Measurements from ENCODE around the gene MAN2B2.

MAN2B2 gene

DNA sequence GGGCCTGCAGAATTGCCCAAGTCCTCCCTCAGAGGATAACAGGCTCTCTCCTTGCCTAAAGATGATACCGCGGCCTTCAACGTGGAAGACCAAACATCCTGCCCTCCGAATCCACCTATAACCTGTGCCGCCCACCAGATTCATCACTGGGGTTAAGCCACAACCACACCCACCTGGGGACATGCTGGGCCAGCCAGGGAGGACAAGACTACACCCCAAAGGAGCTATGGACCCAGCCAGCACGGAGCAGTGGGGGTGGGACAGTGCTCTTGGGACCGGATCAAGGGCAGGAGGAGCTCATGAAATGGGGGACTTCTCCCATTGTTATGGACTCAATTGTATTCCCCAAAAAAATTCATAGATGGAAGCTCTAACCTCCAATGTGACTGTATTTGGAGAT is 6.8 kb upstream of the MAN2B2 start:
- no peak for DNase-seq

DNA sequence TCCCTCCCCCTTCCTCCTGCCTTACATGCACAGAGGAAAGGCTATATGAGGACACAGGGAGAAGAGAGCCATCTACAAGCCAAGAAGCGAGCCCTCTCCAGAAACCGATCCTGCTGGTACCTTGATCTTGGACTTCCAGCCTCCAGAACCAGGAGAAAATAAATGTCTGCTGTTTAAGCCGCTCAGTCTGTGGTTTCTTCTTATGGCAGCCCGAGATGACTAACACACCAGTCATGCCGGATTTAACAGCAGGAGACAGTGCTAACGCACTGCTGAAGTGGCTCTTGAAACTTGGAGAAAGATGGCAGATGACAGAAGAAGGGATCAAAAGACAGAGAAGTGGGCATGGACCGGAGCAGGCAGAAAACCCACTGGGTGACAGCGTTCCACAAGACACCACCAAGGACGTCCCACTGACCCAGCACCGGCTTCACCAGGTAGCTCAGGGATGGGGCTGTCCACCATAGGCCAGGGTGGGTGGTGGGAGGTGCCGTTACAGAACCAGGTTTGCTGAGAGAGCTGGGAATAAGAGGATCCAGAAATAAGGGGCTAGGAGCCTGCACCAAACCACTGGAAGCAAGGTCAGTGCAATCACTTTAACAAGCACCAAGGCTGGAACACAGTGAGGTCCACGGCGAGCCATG is 6.2 kb upstream of the MAN2B2 start:
- no peak for DNase-seq

DNA sequence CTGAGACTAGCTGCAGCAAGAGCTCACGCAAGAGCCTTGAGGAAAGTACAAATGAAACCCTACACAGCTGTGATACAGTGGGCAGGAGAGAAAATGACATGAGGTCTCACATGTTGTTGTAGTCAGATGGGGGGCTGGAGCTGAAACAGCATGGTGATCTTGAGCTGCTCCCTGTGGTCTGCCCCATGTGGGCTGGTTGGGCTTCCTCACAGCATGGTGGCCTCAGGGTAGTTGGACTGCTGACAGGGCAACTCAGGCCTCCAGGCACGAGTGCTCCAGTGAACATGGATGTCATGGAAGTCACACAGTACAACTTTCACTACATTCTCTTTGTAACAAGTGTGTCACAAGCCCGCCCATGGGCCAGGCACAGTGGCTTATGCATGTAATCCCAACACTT is 3.4 kb upstream of the MAN2B2 start:
- no peak for DNase-seq

DNA sequence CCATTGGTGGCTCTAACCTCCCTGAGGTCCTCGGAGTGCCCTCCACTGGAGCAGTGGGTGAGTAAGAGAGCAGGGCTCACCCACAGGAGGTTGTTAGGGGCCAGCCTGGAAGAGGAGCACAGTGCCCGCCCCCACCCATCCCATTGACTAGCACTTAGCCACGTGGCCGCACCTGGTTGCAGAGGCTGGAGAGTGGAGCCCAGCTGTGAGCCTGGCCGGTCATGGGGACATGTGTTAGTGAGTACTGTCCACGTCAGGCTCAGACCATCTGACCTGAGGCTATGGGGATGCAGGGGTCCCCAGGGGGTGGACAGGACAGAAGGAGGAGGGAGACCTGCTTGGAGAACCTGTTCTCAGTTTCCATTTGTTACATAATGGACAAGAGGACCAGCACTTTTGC is 1.4 kb upstream of the MAN2B2 start:
- no peak for DNase-seq

DNA sequence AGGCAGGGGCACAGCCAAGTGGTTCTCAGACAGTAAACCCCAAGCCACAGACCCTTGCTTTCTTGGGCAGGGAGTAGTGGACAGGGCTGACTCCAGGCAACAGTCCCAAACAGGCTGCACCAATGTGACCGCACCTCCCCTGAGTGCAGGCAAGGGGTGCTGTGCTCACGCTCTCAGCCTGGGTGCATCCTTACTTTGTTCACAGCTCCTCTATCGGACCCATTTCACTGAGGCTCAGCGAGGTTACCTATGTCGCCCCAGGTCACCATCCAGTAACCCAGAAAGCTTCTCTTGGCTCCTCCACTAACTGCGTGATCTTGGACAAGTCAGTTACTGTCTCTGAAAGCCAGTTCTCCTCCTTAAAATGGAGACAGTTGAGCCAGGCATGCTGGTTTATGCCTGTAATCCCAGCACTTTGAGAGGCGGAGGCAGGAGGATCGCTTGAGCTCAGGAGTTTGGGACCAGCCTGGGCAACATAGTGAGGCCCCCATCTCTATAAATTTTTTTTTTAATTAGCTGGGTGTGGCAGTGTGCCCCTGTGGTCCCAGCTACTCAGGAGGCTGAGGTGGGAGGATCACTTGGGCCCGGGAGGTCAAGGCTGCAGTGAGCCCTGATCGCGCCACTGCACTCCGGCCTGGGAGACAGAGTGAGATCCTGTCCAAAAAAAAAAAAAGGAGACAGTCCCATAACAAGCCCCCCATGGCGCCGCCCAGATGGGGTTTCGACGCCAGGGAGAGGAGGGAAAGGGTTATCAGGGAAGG is 823 bp upstream of the MAN2B2 start:
- no peak for DNase-seq

DNA sequence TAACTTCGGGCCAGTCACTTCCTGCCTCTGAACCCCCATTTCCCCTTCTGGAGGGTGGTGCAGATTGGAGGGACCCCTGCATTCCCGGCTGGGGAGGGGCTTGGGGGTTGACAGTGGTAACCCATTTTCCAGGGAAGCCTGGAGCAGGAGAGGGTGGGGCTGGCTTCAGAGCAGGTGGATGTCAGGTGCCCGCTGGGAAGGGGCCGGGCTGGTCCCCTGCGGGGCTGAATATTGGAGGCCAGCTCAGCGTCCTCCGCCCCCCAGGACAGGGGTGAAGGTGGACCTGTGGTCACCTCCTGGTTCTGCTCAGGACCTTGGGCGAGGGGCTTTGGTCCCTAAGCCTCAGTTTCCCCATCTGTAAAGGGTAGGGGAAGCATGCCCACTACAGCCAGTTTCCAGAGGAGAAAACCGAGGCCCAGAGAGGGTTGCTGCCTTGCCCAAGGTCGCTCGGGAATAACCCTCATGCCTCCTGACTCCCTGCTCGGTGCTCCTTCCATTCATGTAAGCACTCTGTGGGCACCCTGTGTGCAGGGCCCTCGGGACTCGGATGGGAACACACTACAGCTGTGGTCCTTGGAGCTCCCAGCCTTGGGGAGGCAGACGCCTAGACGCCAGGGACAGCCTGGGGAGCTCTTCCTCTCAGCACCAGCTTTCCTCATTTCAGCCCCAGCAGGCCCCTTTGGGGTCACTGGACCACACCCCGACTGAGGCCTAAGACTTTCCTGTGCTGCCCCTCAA is 683 bp downstream of the MAN2B2 start:
- DNase-seq: no peak

DNA sequence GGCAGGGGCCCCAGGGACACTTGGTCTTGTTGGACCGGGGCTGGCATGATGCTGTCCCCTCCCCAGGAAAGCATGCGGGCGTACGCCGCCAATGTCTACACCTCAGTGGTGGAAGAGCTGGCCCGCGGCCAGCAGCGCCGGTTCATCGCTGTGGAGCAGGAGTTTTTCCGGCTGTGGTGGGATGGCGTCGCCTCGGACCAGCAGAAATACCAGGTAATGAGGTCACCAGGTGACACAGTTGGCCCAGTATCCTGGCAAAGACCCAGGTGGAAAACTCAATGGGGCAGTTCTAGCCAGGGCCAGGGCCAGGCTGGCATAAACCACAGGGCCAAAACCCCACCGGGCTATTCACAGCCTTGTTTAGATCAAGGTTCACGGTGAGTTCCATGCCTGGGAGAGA is 1.5 kb downstream of the MAN2B2 start:
- DNase-seq: no peak

DNA sequence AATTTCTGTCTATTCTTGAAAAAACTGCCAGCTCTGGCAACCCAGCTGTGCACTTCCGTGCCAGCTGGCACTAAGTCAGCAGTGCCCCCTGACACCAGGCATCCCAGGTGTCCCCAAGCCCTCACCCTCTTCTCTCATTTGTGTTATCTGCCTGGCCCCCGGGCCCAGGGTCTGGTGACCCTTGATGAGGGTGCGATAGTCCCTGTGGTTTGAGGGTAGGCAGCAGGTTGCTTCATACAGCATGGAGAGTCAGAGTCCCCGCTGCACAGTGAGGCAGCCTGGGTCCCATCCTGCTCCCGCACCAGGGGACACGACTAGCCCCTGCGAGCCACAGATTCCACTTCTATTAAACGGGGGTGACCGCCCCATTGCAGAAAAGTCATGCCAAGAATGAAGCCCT is 1.9 kb downstream of the MAN2B2 start:
- no peak for DNase-seq

DNA sequence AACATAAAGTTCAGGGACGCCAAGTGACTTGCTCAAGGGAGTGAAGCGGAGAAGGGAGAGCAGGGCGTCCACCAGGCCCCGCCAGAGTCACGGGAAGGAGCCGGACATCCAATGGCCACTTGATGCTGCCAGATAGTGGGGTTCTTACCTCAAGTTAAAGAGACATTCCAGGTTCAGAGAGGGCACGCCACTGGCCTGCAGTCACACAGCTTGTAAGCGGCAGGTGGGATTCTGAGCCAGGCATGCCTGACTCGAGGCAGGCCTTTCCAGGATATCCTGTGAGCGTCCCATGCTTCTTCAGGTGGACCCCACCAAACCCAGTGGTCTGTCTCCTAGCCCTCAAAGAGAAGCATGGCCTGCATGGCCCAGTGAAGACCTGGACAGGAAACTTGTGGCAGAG is 2.4 kb downstream of the MAN2B2 start:
- DNase-seq: no peak

DNA sequence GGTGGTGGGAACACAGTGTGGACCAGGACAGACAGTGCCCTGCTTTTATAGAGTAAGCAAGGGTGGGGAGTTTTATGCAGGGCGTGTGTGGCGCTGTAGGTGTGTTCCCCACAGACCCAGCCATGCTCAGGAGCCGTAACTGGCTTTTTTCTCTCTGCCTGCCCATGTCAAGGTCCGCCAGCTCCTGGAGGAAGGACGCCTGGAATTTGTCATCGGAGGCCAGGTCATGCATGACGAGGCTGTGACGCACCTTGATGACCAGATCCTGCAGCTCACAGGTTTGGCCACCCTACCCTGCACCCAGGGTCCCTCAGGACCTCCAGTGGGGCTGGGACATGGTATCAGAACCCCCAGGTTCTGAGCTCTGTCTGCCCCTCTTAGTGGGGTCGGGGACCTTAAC is 3.2 kb downstream of the MAN2B2 start:
- DNase-seq: no peak

DNA sequence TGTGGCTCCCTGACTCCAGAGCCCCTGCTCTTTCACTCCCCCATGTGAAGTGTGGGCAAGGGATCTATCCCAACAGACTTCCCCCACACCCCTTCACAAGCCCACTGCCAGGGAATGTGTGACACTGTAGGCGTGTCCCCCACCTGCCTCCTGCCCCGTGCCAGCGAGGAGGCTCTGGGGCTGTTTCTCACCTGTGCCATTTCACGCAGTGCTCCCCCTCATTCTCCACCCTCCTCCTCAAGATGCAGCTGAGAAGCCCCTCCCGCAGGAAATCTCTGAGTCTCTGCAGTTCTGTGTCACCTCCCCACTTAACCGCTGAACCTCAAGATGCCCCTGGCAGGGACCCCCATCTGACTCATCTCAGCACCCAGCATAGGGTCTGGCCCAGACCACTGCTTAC is 5.4 kb downstream of the MAN2B2 start:
- no peak for DNase-seq

DNA sequence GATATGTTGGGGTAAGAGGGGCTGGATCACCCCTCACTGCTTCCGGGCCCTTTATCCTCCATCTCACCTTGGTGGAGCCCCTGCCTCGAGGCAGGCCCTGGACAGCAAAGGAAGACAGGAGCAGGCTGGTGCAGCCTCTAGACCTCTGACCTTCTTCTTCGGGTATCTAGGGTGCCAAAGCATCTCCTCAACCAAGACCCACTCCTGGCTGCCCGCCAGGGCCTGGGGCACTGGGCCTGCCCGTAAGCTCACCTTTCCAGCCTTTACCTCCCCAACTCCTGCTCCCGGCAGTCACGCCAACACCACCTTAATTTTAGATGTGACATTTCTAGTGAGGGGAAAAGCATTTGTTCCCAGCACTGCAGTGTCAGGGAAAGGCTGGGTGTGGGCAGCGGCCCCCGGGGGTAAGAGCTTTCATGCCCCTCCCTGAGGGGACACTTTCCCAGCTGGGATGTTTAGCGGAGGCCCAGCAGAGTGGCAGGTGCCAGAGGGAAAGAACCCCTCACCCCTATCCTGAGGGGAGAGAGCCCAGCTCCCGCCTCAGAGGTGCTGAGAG is 6.7 kb downstream of the MAN2B2 start:
- no peak for DNase-seq

DNA sequence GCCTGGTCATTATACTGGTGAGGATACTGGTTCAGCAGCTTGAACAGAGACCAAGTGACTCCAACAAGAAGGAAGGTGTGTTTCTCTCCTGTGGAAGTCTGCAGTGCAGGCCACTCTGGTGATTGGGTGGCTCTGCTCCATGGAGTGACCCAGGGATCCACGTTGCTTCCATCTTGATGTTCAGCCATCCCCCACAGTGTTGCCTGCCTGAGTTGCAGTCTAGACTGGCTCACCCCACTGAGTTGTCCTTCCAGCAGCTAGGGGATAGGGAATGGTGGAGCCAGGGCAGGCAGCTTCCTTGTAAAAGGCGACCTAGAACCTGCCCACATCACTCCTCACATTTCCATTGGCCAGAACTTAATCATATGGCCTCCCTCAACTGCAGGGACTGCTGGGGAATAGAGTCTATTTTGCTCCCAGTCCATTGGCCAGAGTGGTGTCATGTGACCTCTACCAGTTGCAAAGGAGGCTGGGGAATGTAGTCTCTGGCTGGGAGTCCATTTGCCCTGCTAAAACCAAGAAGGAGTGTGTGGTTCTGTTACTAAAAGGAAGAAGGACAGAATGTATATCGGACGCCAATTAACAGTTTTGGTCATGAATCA is 8.0 kb downstream of the MAN2B2 start:
- DNase-seq: peak in 1 of 2 donors; percentile 8

DNA sequence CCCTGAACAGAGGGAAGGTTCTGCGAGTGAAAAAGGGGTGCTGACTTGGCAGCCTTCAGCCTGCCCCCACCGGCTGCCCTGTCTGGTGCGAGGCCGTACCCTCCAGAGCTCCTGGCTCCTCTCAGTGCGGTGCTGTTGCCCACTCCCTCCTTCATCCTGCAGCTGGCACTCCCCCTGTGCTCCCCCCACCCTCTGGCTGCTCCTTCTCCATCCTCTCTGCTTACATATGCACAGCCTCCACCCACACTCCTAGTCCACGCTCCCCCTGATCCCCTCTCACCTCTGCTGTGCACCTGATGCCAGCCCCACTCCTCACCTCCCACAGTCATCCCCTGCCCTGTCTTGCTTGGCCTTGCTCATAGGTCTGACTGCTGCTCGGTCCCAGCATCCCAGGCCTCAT is 9.9 kb downstream of the MAN2B2 start:
- no peak for DNase-seq

DNA sequence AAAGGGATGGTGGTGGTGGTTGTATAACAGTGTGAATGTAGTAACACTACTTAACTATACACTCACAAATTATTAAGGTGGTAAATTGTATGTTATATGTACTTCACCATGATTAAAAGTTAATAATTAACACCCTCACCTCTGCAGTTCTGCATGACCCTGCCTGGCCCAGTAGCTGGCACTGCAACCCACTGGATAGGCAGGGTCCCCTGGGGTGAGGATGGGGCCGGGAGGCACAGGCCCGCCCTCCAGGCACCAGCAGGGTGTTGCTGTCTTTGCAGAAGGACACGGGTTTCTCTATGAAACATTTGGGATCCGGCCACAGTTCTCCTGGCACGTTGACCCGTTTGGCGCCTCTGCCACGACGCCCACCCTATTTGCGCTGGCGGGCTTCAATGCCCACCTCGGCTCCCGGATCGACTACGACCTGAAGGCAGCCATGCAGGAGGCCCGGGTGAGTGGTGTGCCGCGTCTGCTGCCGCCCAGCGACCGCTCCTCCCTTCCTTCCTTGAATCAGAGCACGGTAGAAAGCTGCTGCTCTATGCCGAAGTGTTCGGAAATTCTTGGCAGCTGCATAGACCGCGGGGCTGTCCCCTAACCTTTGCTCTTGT is 11.8 kb downstream of the MAN2B2 start:
- DNase-seq: no peak

DNA sequence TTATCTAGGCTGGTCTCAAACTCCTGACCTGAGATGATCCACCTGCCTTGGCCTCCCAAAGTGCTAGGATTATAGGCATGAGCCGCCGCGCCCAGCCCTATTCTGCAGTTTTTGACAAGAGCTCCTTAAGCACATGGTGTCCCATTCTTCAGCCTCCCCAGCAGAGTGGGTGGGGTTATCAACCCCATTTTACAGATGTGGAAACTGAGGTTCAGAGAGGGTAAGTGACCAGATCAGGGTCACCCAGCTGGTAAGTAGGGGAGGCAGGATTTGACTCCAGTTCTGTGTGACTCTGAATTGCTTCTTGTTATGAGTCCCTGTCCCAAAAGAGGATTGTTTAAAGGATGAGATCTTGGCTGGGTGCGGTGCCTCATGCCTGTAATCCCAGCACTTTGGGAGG is 14.5 kb downstream of the MAN2B2 start:
- no peak for DNase-seq

DNA sequence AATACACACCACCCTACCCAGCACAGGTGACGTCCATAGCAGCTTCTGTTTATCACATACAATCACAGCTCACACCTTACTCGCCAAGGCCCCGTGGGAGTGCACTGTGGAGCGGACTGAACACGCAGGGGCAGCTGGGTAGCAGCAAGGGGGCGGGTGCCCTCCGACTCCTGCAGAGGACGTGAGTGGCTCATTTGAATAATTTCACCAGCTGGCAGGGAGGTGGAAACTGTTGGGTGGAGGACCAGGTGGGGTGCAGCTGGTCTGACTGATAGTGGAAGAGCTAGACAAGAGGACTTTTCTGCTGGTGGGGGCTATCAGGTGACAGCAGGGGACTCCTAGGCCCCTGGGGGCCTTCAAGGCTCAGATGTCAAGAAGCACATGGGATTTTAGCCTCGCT is 16.3 kb downstream of the MAN2B2 start:
- peak in 1 of 2 donors; percentile 42 for DNase-seq

DNA sequence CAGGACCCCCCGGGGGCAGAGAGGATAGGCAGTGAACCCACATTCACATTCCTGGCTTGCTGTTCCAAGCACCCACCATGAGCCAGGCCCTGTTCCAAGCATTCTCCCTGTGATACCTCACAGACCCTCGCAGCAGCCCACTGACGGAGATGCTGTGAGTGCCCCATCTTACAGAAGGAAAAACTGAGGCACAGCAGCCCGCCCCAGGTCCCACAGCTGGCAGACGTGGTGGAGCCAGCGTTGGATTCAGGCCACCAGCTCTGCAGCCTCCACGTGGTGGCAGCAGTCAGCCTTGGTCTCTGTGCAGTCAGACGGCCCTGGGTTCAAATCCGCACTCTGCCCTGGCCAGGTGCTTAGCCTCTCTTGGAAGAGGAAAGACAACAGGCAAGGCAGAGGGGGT is 16.8 kb downstream of the MAN2B2 start:
- DNase-seq: no peak

DNA sequence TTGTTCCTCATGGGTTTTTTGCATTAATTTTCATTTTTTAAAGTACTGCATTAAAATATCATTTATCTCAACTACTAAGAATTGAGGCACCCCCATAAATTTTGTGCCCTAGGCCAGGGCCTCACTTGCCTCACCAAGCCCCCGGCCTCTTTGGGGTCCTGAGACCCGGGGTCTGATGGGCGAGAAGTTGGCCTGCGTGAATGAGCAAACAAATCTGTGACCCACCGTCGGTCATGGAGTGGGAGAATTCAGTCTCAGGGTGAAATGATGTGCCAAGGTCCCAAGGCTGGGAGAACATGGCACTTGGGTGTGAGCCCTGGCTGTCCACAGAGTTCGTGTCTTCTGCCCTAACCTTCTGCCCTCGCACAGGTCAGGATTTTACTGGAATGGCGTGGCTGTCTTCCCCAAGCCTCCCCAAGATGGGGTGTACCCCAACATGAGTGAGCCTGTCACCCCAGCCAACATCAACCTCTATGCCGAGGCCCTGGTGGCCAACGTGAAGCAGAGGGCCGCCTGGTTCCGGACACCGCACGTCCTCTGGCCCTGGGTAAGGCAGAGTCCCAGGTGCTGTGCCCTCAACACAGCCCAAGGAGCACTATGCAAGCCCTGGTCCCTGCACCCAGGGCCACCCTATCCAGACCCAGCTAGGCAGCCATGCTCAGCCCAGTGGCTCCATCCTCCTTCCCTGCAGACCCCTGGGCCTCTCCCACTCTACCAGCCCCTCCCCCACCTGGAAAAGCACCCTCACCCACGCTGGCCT is 18.0 kb downstream of the MAN2B2 start:
- DNase-seq: no peak

DNA sequence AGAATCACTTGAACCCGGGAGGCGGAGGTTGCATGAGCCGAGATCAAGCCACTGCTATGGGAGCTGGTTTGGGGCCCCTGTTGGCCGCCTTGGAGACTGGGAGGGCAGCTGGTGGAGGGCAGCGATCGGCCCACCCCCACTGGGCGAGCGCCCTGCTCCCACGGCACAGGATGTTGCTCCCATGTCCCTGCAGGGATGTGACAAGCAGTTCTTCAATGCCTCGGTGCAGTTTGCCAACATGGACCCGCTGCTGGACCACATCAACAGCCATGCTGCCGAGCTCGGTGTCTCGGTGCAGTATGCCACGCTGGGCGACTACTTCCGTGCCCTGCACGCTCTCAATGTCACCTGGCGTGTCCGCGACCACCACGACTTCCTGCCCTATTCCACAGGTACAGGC is 19.4 kb downstream of the MAN2B2 start:
- no peak for DNase-seq

DNA sequence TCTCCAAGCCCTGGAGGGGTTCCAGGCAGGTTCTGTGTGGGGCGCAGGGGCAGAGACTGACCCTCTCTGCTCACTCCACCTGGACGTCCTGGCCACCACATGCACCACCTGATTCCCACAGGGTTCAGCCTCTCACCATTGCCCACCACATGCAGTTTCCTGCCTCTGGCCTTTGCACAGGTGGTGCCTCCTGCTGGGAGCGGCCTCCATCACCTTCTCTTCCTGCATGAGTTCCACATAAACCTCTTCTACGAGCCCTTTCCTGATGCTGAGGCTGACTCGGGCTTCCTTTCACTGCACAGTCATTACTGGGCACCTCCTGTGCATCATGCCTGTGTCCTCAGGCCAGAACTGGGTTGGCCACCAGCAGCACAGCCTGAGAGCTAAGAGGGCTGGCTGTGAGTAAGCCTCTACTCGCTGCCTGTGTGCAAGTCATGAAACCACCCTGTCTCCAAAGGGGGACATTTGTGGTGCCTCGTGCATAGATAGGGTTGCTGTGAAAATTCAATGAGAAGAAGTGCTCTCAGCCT is 19.9 kb downstream of the MAN2B2 start:
- no peak for DNase-seq

Measured in CD4-positive, alpha-beta T cell treated with Interleukin-1 beta for 1 hour (primary cell).